Dedifferentiated amniotic fluid mesenchymal stem cell (primary cell): ENCODE results near the gene PLCD1.
A peak's percentile ranks its signal among the peaks of the same experiment; 100 is the strongest.
"Not testable (repeated sequence)": the region's sequence is repeated elsewhere in the genome, so short reads cannot be mapped to it uniquely, and the experiment has no call there.

Experiments
- DNase-seq: peaks from one replicate; pipeline ENCODE4 v3.0.0-alpha.2; 2016; ENCODE audit errors: extremely low spot score

PLCD1 gene

DNA sequence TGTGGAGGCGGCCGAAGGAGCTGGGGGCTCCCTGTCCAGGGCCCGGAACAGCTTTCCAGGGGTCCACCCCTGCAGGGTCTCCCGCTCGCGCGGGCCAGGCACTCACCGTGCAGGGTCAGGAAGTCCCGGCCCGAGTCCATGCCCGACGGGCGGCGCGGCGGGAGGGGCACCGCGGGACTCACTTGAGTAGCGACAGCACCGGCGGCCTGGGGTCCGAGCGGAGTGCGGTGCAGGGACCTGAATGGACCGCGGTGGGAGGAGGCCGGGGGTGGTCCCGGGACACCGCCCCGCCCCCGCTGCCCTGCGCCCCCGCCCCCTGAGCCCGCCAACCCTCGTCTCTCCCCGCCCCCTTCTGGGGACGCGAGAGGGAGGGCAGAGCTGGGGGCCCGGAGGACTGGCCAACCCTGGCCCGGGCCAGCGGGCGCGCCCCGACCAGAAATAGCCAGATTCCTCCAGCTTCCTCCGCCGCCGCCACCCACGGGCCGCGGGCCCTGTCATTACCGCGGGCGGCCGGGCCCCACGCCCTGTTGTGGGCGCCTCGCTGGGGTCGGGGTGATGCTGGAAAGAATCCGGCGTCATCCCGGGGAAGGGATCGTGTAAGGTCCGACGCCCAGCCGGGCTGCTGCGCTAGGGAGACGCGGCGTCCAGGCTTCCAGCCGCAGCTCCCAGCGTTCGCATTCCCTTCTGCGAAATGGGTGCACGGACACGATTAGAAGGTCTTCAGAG, at the start of gene PLCD1:
PLCD1 (minus strand) TSS at position 243 of the 726 bp plus-strand sequence; CDS start at position 140, 103 bp downstream.
- peak; percentile 42 for DNase-seq

- DNase-seq = not testable (repeated sequence)
Observed at GRCh38 chr3:38077073-38077472, 47.6 kb upstream of the PLCD1 start.

GRCh38 chr3:38070013-38070412, 40.6 kb upstream of the PLCD1 start:
- DNase-seq = no peak

GRCh38 chr3:38067508-38068233, 38.2 kb upstream of the PLCD1 start:
- DNase-seq = no peak

DNA sequence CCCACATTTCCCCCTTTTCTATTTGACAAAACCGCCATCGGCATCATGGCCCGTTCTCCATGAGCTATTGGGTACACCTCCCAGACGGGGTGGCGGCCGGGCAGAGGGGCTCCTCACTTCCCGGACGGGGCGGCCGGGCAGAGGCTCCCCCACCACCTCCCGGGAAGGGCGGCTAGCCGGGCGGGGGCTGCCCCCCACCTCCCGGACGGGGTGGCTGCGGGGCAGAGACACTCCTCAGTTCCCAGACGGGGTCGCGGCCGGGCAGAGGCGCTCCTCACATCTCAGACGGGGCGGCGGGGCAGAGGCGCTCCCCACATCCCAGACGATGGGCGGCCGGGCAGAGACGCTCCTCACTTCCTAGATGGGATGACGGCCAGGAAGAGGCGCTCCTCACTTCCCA, 35.0 kb upstream of the PLCD1 start:
- DNase-seq = not testable (repeated sequence)

GRCh38 chr3:38062809-38063208, 33.4 kb upstream of the PLCD1 start:
- DNase-seq = no peak

GRCh38 chr3:38059591-38059990, 30.1 kb upstream of the PLCD1 start:
- no peak for DNase-seq

- no peak for DNase-seq
Observed at GRCh38 chr3:38059148-38059547, 29.7 kb upstream of the PLCD1 start.

DNA sequence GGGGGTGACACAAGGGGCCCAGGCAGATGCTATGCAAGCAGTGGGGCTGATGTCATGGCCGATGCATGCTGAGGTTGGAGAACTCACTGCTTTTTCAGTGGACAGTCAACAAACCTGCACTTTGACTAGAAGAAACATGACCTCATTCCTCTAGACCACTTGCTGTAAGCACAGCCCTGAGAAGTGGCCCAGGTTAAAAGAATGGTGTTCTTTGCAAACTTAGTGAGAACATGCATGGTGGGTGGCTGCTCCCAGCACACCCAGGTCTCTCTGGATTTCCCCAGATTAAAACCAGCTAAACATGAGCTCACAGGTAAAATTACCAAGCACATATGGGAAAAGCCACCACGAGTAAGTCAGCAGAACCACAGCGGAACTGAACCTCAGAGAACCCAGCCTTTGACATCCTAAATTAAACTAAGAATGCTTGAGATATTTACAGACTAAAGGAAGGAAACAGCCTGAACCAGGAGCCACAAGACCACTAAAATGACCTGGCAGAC, 25.1 kb upstream of the PLCD1 start:
- no peak for DNase-seq

DNA sequence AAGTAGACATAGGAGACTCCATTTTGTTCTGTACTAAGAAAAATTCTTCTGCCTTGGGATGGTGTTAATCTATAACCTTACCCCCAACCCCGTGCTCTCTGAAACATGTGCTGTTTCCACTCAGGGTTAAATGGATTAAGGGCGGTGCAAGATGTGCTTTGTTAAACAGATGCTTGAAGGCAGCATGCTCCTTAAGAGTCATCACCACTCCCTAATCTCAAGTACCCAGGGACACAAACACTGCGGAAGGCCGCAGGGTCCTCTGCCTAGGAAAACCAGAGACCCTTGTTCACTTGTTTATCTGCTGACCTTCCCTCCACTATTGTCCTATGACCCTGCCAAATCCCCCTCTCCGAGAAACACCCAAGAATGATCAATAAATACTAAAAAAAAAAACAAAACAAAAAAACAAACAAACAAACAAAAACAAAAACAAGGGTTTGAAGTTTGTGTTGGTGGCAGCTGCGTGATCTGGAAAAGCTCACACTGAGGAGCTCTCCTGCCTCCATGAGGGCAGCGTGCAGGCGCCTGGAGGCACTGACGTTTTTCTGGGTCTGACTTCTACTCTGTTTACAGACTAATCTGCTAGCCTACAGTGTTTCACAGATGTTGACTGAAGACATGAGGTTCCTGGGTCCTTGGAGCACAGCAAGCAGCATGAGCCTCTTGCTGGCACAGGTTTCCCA, 24.5 kb upstream of the PLCD1 start:
- DNase-seq = not testable (repeated sequence)

DNA sequence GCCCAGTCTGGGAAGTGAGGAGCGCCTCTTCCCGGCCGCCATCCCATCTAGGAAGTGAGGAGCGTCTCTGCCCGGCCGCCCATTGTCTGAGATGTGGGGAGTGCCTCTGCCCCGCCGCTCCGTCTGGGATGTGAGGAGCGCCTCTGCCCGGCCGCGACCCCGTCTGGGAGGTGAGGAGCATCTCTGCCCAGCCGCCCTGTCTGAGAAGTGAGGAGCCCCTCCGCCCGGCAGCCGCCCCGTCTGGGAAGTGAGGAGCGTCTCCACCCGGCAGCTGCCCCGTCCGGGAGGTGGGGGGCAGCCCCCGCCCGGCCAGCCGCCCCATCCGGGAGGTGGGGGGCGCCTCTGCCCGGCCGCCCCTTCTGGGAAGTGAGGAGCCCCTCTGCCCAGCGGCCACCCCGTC, 23.8 kb upstream of the PLCD1 start:
- not testable (repeated sequence) for DNase-seq

GRCh38 chr3:38051131-38051530, 21.7 kb upstream of the PLCD1 start:
- DNase-seq = no peak

DNA sequence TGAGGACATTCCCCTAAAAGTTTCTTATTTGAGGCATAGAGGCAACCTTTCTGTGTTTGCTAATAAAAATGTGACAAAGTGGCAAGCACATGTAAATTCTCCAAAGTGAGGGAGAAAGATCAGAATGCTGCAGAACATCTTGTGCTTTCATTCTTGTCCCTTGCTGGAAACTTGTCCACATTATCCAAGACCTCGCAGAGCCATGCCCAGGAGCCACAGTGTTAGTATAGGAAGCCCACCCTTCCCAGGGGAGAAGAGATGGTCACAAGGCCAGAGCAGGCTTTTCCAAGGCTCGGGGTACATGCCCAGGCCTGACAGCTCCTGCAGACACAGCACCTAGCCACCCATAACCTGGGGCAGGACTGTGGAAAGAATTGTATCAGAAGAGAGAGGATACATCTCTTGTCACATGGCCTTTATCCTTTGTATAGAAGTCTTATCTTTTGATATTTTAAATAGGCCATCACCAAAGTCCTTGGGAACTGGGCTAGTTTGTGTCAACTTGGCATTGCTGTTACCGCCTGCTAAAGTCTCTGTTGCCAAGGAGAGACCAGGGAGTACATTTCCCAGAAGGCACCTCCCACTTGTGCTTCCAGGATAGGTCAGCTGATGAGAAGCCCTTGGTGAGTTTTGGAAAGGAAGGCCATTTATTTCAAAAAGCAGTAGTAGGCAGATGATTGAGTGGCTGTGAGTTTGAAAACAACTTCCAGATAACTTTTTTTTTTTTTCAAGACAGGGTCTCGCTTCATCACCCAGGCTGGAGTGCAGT, 20.1 kb upstream of the PLCD1 start:
- DNase-seq = no peak

DNA sequence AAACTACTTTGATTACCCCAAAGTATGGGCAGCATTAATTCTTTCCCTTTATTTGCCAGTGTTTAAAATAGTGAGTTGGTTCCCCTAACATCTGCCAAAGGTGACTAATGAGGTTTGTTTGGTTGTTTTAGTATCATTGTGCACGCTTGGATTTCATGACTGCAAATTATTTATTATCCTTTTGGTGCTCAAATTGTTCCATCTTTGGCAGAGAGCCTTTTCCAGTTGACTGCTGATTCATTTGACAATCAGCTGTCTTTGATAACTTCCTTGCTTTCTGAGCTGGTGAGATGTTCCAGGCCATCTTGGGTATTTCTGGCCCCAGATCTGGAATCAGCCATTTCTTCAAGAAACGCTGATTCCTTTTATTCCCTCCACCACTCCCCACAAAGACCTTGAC, 18.5 kb upstream of the PLCD1 start:
- DNase-seq = no peak

DNA sequence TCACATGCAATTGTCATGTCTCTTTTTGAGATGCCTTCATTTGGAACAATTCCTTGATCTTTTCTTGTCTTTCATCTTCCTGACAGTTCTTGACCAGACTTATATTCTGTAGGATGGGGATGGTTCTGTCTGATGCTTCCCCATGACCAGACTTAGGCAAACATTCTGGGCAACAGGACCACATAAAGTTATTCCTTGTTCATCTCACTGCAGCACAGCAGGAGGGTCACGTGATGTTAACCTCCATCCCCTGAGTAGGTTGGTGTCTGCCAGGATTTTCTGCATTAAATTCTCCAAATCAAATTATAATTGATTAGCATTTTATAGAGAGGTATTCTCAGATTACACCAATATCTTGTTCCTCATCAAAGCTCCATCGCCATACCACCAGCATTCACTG, 17.4 kb upstream of the PLCD1 start:
- no peak for DNase-seq

DNA sequence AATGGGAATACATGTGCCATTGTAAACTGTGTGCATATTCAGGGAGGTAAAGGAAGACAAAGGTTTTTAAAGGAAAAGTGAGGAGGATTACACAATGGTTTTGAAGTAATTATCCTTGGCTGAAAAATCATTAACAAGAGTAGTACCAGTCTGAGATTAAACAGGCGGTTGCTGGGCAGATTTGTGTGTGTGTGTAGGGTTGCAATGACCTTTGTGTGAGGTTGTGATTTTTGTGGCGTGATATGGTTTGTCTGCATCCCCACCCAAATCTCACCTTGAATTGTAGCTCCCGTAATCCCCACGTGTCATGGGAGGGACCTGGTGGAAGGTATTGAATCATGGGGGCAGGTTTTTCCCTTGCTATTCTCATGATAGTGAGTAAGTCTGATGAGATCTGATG, 16.6 kb upstream of the PLCD1 start:
- no peak for DNase-seq

GRCh38 chr3:38043486-38043885, 14.0 kb upstream of the PLCD1 start:
- DNase-seq = no peak

DNA sequence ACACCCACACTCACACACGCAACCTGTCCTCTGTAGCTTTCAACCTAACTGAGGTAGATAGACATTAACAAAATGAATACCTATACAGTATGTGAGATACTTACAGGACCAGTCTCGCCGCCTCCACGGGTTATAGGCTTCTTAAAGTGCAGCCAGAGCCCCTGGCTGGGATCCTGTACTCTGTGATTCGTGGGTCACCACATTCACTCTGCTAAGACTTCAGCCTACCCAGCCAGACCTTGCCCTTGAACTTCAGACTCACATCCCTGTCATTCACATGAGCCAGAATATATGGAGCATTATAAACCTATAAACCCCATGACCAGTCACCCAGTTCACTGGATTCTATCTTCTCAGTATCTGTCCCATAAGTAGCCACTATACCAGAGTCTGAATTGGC, 11.0 kb upstream of the PLCD1 start:
- DNase-seq = no peak

GRCh38 chr3:38039899-38040261, 10.4 kb upstream of the PLCD1 start:
- no peak for DNase-seq

DNA sequence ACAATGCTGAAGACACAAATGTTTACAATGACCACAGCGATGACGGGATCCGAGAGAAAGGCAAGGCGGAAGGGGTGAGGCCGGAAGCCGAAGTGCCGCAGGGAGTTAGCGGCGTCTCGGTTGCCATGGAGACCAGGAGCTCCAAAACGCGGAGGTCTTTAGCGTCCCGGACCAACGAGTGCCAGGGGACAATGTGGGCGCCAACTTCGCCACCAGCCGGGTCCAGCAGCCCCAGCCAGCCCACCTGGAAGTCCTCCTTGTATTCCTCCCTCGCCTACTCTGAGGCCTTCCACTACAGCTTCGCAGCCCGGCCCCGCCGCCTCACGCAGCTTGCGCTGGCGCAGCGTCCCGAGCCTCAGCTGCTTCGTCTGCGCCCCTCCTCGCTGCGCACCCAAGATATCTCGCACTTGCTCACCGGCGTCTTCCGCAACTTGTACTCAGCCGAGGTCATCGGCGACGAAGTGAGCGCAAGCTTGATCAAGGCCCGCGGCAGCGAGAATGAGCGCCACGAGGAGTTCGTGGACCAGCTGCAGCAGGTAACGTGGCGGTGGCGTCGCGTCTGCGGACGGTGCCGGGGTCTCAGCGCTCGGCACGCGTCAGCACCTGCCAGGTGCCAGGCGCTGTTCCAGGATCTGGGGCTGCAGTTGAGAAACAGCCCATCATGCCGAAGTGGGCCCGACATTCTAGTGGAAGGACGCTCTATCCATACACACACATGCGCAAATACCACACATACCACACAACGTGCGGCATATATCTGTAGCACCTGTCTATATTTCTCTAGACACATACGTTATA, 9.9 kb upstream of the PLCD1 start, which contains the start of gene DLEC1:
DLEC1 (plus strand) TSS at position 108 of the 798 bp plus-strand sequence; CDS start at position 126, 18 bp downstream.
- DNase-seq = no peak

- DNase-seq = no peak
Observed at GRCh38 chr3:38038447-38038911, 9.0 kb upstream of the PLCD1 start.
